ENCODE data around the gene CXCR3.

The CXCR3 gene

GRCh38 chrX:71604796-71605568 is 13.3 kb downstream of the CXCR3 start:
- TF ChIP-seq GATA2 (IDR thresholded peaks at IDR 0.05; ENCODE audit: low read depth, low read length) (no peak), GATA3 (IDR thresholded peaks at IDR 0.05; ENCODE audit: low read depth, low read length) (no peak)

DNA sequence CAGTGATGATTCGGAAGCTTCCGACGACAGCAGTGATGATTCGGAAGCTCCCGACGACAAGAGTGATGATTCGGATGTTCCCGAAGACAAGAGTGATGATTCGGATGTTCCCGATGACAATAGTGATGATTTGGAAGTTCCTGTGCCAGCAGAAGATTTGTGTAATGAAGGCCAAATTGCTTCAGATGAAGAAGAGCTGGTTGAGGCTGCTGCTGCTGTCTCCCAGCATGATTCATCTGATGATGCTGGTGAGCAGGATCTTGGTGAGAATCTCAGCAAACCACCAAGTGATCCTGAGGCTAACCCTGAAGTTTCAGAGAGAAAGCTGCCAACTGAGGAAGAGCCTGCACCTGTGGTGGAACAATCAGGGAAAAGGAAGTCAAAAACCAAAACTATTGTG is 14.2 kb downstream of the CXCR3 start:
- TF ChIP-seq GATA2 (IDR thresholded peaks at IDR 0.05; ENCODE audit: low read depth, low read length) (no peak), GATA3 (IDR thresholded peaks at IDR 0.05; ENCODE audit: low read depth, low read length) (no peak)

DNA sequence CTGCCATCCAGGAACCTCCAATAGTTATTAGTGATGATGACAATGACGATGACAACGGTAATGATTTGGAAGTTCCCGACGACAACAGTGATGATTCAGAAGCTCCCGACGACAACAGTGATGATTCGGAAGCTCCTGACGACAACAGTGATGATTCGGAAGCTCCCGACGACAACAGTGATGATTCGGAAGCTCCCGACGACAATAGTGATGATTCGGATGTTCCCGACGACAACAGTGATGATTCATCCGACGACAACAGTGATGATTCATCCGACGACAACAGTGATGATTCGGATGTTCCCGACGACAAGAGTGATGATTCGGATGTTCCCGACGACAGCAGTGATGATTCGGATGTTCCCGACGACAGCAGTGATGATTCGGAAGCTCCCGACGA is 14.7 kb downstream of the CXCR3 start:
- TF ChIP-seq GATA3 (IDR thresholded peaks at IDR 0.05; ENCODE audit: low read depth, low read length) (no peak), GATA2 (IDR thresholded peaks at IDR 0.05; ENCODE audit: low read depth, low read length) (no peak)

DNA sequence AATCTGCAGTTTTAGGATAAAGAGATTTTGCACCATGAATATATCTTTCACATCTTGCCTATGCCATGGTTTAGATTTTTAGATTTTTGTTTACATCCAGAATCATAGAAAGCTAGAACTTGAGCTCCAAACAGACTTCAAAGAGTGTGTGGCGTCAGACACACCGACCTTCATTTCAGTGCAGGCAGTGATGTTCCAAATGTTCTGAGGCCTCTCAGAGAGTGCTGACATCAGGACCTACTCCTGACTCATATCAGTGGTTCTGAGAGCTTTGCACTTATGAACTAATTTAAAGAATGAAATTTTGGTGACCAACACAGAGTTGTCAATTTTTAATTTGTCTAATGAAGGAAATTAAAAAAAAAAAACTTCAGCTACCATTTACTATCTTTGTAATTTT is 18.3 kb downstream of the CXCR3 start:
- TF ChIP-seq GATA2 (IDR thresholded peaks at IDR 0.05; ENCODE audit: low read depth, low read length), result no peak
- no peak for TF ChIP-seq GATA3 (IDR thresholded peaks at IDR 0.05; ENCODE audit: low read depth, low read length)

GRCh38 chrX:71586929-71587328 is 31.4 kb downstream of the CXCR3 start:
- TF ChIP-seq GATA3 (IDR thresholded peaks at IDR 0.05; ENCODE audit: low read depth, low read length) (no peak), GATA2 (IDR thresholded peaks at IDR 0.05; ENCODE audit: low read depth, low read length) (no peak)

GRCh38 chrX:71581210-71581609 is 37.1 kb downstream of the CXCR3 start:
- TF ChIP-seq GATA2 (IDR thresholded peaks at IDR 0.05; ENCODE audit: low read depth, low read length) (no peak), GATA3 (IDR thresholded peaks at IDR 0.05; ENCODE audit: low read depth, low read length) (no peak)

- TF ChIP-seq GATA2 (IDR thresholded peaks at IDR 0.05; ENCODE audit: low read depth, low read length), result no peak
- no peak for TF ChIP-seq GATA3 (IDR thresholded peaks at IDR 0.05; ENCODE audit: low read depth, low read length)
Observed at GRCh38 chrX:71579990-71580380, 38.3 kb downstream of the CXCR3 start.

GRCh38 chrX:71579136-71579989 is 38.9 kb downstream of the CXCR3 start:
- TF ChIP-seq GATA3 (IDR thresholded peaks at IDR 0.05; ENCODE audit: low read depth, low read length), result no peak
- TF ChIP-seq GATA2 (IDR thresholded peaks at IDR 0.05; ENCODE audit: low read depth, low read length), result no peak

GRCh38 chrX:71578253-71579135 is 39.8 kb downstream of the CXCR3 start, which contains the start of gene GCNA:
Gene GCNA (plus strand): TSS chrX:71578437. CDS start chrX:71580822, 2,385 bp downstream.
- TF ChIP-seq GATA3 (IDR thresholded peaks at IDR 0.05; ENCODE audit: low read depth, low read length) (no peak), GATA2 (IDR thresholded peaks at IDR 0.05; ENCODE audit: low read depth, low read length) (no peak)

GRCh38 chrX:71577682-71578081 is 40.6 kb downstream of the CXCR3 start:
- TF ChIP-seq GATA3 (IDR thresholded peaks at IDR 0.05; ENCODE audit: low read depth, low read length) (no peak), GATA2 (IDR thresholded peaks at IDR 0.05; ENCODE audit: low read depth, low read length) (no peak)

DNA sequence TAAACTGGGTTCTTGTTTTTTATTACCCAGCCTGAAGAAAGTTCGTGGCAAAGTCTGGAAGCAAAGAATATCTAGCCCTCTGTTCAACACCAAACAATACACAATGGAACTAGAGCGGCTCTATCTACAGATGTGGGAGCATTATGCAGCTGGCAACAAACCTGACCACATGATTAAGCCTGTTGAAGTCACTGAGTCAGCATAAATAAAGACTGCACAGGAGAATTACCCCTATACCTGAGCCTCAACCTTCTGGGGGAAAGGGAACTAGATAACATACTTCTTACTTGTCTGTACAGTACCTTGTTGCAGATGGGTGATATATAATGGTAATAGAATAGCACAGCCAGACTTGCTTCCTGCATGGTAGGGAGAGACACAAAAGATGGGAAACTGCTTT is 44.7 kb downstream of the CXCR3 start:
- no peak for TF ChIP-seq GATA3 (IDR thresholded peaks at IDR 0.05; ENCODE audit: low read depth, low read length)
- TF ChIP-seq GATA2 (IDR thresholded peaks at IDR 0.05; ENCODE audit: low read depth, low read length), result no peak

Measured in SH-SY5Y (cell line).